DMS 273 (cell line): Measurements from ENCODE around the gene SIK1.

Experiments
- DNase-seq: peaks from one replicate; lab custom pipeline; 2025; ENCODE audit not compliant: unreplicated experiment; lab: John Stamatoyannopoulos, UW

The SIK1 gene

DNA sequence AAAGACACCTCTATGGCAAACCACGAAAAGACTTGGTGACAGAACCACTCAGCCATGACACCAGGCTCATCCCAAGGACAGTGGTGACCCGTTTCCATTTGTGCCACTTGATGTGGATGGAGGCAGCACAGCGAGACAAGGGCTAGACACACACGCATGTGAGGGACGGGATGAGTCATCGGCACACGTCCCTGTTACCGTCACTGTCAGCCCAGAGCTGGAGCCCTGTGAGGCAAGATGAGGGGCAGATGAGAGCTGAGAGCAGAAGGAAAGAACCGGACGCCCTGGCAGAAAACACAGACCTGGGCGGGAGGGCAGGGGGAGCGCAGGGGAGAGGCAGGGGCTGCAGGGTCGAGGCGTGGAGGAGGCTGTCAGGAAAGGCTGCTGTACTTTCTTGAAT is 57.8 kb downstream of the SIK1 start:
- no peak for DNase-seq

DNA sequence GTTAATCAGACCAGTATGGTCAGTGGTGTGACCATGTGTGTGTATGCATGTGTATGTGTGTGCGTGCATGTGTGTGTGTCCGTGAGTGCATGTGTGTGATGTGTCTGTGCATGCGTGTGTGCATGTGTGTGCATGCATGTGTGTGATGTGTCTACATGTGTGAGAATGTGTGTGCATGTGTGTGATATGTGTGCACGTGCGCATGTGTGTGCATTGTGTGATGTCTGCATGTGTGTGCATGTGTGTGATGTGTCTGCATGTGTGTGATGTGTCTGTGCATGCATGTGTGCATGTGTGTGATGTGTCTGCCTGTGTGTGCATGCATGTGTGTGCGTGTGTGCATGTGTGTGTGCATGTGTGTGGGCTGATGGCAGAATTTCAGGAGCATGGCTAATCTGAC is 58.2 kb downstream of the SIK1 start:
- DNase-seq = no peak

DNA sequence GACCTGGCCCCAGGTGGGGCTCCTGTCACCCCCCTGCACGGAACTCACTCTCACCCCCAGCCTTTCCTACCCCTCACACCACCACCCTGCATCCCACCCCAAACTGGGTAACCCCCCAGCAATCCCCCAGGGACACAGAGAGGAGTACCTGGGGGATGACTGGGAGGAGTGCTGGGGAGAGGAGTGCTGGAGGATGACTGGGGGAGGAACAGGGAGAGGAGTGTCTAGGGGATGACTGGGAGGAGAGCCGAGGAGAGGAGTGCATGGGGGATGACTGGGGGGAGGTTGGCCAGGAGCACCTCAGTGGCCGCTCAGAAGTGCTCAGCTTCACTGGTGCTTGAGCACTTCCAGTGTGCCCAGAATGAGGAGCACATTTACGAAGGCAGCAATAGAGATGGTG is 59.1 kb downstream of the SIK1 start:
- no peak for DNase-seq

DNA sequence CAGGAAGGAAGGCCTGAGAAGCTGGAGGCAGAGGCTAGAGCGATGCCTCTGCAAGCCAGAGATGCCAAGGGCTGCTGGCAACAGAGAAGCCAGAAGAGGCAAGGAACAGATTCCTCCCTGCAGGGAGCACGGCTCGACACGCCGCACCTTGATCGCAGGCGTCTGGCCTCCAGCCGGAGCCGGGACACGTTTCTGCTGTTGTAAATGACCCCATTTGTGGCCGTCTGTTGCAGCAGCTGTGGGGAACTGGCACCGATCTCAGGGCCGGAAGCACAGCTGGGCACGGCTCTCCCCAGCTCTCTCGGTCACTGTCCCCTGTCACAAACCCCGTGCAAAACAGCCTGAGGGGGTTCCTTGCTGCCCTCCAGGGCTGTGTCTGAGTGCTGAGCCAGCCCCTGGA is 59.6 kb downstream of the SIK1 start:
- DNase-seq = peak; percentile 93

DNA sequence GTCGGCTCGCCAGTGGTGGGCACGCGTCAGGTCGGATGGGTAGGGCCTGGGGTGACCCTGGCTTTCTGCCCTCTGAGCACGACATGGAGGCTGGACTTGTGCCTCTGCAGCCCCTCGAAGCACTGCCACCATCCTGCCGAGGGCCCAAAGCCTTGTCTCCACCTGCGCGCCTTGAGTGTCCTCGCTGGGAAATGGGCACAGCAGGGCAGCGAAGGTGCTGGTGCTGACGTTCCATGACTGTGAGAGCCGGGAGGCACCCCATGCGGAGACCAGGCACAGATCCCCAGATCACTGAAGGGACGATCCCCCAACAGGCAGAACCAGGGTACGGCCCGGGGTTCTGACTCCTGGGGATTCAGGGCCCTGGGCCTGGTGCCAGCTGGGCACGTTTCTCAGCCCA is 60.3 kb downstream of the SIK1 start:
- DNase-seq = no peak

DNA sequence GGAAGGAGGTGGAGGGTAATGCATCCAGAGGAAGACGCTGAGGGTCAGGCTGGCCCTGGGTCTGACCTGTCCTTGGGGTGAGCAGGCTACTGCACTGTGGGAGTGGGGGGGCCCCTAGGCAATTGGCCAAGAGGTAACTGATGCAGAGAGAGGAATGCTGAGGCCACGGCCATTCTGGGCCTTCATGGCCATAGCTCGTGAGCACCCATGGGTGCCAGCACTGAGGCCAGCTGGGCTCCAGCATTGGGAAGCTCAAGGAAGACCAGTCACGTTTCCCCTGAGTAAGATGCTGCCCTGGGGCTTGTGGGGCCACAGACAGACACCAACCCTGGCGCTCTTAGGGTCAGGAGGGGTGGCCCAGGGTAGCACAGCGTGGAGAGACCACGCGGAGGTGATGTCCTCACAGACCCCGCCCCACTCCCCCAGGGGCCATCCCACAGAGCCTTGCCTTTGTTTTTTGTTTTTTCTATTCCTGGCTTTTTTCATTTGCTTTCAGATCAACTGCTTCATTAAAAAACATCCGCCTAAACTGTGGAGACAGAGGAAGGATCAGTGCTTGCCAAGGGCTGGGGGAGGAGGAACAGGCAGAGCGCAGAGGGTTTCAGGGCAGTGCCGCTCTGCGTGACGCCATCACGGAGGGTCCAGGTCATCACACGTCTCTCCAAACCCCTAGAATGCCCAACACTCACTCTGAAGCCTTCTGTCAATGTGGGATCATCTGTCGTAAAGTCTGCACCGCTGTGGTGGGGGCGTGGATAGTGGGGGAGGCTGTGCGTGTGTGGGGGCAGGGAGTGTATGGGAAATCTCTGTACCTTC is 61.1 kb downstream of the SIK1 start:
- no peak for DNase-seq

DNA sequence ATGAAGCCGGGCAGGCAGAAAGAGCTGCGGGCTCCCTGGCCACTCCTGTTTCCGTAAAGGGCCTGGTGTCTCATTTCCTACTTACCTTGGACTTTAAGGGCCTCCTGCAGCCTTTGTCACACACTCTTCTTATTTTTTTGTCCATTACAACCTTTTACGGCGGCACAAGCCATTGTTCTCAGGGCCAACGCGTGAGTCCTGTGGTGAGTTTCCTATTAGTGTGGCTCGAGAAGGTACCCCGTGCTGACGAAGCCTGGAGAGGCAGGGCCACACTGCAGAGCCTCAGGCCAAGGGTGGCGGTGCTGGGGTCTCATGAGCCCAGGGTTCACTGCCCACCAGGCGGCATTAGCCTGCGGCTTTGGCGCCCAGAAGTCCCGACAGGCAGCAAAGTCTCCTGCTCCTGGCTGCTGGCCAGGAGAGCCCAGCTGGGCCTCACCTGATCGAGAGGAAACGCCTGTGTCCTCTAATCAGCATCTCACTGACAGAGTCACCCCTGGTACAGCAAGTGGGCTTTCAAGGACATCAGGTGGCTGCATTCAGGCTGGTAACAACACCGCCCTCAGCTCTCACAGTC is 62.0 kb downstream of the SIK1 start:
- peak; percentile 38 for DNase-seq
